HG02852 (cell line): ENCODE measurements around the gene CCDC74A.
"Not testable (repeated sequence)": the region's sequence is repeated elsewhere in the genome, so short reads cannot be mapped to it uniquely, and the experiment has no call there.

ENCODE experiments used
- ATAC-seq: cut with Tn5 transposase; IDR thresholded peaks from one replicate; pipeline ENCODE4 v1.9.1; 2021; ENCODE audit warnings: mild to moderate bottlenecking, moderate library complexity; ENCODE audit not compliant: unreplicated experiment

The CCDC74A gene

GRCh38 chr2:131525256-131525655 is 2.4 kb upstream of the CCDC74A start:
- not testable (repeated sequence) for ATAC-seq

GRCh38 chr2:131528981-131529863 is 1.5 kb downstream of the CCDC74A start:
- ATAC-seq = peak; percentile 65

- ATAC-seq = not testable (repeated sequence)
Observed at GRCh38 chr2:131529864-131530445, 2.3 kb downstream of the CCDC74A start.

GRCh38 chr2:131530626-131531344 is 3.1 kb downstream of the CCDC74A start:
- ATAC-seq = not testable (repeated sequence)

- ATAC-seq = not testable (repeated sequence)
Observed at GRCh38 chr2:131531547-131532185, 4.0 kb downstream of the CCDC74A start.

- ATAC-seq = not testable (repeated sequence)
Observed at GRCh38 chr2:131532723-131533608, 5.3 kb downstream of the CCDC74A start.

GRCh38 chr2:131533609-131534316 is 6.1 kb downstream of the CCDC74A start:
- not testable (repeated sequence) for ATAC-seq

GRCh38 chr2:131534317-131534672 is 6.6 kb downstream of the CCDC74A start:
- ATAC-seq = not testable (repeated sequence)

- not testable (repeated sequence) for ATAC-seq
Observed at GRCh38 chr2:131534965-131535364, 7.3 kb downstream of the CCDC74A start.

GRCh38 chr2:131535526-131535925 is 7.8 kb downstream of the CCDC74A start:
- ATAC-seq = no peak

- ATAC-seq = not testable (repeated sequence)
Observed at GRCh38 chr2:131535951-131536826, 8.5 kb downstream of the CCDC74A start.

GRCh38 chr2:131536841-131537240 is 9.2 kb downstream of the CCDC74A start:
- ATAC-seq = not testable (repeated sequence)

GRCh38 chr2:131538856-131539255 is 11.2 kb downstream of the CCDC74A start:
- ATAC-seq = not testable (repeated sequence)

GRCh38 chr2:131542438-131543384 is 15.0 kb downstream of the CCDC74A start:
- no peak for ATAC-seq

- no peak for ATAC-seq
Observed at GRCh38 chr2:131543385-131543891, 15.8 kb downstream of the CCDC74A start.

- ATAC-seq = not testable (repeated sequence)
Observed at GRCh38 chr2:131544006-131544812, 16.5 kb downstream of the CCDC74A start.
